GM19328 (cell line): ENCODE data around the gene GYG2.
A peak's percentile ranks its signal among the peaks of the same experiment; 100 is the strongest.
"Not testable (repeated sequence)": the region's sequence is repeated elsewhere in the genome, so short reads cannot be mapped to it uniquely, and the experiment has no call there.

Experiments
- ATAC-seq: cut with Tn5 transposase; IDR thresholded peaks from one replicate; pipeline ENCODE4 v1.9.1; 2021; ENCODE audit warnings: mild to moderate bottlenecking, moderate library complexity; ENCODE audit not compliant: unreplicated experiment

Gene GYG2

DNA sequence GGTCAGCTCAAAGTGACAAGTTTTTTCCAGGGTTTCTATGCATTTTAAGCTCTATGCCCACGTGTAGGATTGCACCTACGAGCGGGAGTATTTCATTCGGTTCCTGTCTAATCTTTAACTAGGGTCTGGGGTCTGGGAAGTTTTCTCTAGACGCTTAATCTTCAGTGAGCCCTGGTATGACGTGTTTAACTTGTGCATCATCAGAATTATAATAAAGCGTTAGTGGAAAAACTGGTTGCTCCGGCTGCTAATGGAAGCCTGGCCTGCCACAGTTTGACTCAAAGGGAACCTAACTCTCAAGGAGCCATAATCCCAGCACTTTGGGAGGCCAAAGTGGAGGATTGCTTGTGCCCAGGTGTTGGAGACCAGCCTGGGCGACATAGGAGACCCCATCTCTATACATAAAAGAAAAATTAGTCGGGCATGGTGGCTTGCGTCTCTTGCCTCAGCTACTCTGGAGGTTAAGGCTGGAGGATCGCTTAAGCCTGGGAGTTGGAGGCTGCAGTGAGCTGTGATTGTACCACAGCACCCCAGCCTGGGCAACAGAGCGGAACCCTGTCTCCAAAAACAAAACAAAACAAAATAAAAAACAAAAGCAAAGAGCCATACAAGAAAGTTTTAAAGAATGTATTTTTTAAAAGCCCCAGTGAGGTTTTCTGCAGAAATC is 70.2 kb downstream of the GYG2 start:
- ATAC-seq: no peak

DNA sequence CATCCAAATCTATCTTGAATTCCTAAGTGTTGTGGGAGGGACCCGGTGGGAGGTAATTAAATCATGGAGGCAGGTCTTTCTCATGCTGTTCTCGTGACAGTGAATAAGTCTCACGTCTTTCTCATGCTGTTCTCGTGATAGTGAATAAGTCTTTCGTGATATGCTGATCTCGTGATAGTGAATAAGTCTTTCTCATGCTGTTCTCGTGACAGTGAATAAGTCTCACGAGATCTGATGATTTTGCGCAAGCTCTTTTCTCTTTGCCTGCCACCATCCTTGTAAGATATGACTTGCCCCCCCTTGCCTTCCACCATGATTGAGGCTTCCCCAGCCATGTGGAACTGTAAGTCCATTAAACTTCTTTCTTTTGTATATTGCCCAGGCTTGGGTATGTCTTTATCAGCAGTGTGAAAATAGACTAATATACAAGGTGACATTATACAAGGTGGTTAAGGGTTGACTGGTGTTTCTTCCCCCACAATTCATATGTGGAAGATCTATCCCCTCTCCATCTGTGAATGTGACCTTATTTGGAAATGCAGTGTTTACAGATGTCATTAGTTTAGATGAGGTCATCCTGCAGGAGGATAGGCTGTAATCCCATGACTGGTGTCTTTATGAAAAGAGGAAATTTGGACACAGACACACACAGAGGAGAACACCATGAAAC is 72.8 kb downstream of the GYG2 start:
- ATAC-seq: no peak

DNA sequence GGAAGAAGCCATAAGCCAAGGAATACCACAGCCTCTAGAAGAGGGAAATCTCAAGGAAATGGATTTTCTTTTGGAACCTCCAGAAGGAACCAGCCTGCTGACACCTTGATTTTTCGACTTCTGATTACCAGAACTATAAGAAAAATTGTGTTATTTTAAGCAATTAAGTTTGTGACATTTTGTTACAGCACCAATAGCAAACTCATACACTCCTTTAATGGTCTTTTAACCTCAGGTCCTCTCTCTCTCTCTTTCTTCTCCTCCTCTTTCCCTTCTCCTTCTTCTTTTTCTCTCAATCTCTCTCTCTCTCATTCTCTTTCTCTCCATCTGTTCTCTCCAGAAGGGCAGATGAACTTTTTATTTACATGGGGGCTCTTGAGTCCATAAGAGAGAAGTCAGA is 74.1 kb downstream of the GYG2 start:
- ATAC-seq: no peak

DNA sequence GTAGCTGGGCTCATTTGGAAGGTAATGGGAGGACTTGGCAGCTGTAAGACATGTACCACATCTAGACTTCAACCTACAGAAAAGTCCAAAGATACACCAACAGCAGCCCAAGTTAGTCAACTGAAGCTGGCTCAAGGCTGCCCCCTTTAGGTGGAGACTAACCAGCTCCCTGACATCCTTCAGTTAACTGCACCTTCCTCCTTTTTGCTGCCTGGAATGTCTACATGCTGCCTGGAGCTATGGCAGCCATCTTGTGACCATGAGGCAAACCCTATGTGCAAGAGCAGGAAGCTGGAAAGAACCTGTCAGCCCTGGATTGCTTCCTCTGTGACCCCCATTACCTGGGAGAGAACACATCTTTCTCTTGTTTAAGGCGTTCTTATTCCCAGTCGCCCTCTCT is 74.6 kb downstream of the GYG2 start:
- no peak for ATAC-seq

DNA sequence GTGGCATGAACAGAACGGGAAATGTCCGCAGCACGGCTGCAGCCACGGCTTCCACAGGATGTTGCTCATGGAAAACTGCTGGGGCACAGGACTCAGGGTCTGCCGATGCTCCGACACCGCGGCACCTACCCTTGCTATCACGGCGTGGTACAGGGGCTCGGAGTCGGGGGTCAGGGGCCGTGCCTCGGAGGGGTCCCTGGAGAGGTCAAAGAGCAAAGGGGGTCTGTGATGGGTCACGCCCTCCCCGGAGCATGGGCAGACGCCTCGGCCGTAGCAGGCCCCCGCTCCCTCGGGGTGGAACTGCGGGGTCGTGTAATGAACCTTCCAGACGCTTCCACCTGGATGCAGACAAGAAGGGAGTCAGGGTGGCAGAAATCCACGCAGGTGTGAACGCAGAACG is 78.6 kb downstream of the GYG2 start:
- no peak for ATAC-seq

DNA sequence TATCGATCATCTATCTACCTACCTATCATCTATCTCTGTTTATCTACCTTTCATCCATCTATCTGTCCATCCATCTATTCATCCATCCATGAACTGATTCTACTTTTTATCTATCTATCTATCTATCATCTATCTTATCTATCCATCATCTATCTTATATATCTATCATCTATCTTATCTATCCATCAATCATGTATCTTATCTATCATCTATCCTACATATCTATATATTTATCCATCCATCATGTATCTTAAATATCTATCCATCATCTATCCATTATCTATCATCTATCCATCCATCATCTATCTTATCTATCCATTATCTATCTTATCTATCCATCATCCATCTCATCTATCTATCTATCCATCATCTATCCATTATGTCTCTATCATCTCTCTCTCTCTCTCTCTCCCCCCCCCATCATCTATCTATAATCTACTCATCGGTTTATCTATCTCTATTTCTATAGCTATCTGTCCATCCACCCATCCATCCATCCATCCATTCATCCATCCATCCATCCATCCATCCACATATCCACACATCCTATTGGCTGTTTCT is 79.5 kb downstream of the GYG2 start:
- no peak for ATAC-seq

DNA sequence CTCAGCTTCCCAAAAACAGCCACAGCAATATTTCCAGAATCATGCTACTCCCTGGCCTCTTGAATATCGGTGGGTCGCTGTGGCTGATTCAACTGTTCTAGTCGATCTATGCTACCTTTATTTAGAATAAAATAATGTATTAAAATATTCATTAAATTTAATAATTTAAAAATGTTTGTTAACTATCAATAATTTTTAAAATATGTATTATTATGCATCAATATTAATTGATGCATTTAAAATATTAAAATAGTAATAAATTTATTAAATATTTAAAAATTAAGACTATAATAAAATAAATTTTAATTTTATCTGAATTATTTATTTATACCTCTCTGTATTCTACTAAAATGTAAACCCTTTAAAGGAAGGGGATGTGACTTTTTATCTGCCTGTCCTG is 81.4 kb downstream of the GYG2 start:
- no peak for ATAC-seq

DNA sequence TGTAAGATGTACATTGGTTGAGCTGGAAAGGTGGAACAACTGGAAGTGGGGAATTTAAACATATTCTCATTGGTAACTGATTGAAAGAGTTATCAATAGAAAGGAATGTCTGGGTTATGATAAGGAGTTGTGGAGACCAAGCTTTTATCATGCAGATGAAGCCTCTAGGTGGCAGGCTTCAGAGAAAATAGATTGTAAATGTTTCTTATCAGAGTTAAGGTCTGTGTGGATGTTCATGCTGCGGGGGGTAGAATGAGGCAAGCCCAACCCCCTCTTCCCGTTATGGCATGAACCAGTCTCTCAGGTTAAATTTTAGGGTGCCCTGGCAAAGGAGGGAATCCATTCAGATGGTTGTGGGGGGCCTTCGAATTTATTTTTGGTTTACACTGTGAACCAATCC is 84.4 kb downstream of the GYG2 start:
- ATAC-seq: no peak

DNA sequence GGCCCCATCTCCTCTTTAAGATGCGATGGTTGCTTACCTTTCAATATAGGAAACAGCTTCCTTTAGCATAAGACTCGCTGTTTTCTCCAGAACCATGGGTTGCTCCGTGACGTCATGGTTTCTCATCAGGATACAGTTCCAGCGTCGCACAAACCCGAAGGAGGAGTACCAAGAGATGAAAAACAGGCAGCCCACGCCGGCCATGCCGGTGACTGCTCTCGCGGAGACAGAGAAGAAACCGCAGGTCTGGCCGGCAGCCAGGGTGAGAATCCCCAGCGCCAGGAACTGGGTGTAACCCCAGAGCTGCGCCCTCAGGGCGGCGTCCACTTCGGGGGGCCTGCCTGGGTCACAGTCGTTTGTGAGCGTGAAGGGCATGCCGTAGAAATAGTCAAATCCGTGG is 89.0 kb downstream of the GYG2 start:
- ATAC-seq: no peak

DNA sequence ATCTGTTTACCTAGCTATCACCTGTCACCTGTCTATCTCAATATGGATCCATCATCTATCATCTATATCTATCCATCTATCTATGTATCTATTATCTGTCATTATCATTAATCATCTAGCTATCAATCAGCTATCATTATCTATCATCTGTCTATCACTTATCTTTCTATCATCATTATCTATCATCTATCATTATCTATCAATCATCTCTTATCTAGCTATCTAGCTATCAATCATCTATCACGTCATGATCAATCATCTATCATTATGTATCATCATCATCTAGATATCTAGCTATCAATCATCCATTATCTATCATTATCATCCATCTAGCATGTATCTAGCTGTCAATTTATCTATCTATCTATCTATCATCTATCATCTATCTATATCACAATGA is 92.5 kb downstream of the GYG2 start:
- ATAC-seq: no peak

DNA sequence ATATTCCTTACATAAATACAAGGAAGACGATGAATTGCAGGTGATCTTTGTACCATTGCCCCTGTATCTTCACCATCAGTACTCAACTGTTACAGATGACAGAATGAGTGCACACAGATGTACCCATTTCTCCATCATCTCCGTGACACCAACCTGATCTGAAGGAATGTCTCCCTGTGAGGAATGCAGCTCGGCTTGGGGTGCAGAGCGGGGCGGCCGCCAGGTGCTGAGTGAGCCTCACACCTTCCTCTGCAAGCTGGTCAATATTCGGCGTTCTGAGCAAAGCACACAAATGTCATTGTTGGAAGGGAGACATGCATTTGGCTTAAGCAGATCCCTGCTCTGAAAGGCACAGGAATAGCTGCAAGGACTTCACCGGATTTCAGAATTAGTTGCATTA is 93.0 kb downstream of the GYG2 start:
- no peak for ATAC-seq

DNA sequence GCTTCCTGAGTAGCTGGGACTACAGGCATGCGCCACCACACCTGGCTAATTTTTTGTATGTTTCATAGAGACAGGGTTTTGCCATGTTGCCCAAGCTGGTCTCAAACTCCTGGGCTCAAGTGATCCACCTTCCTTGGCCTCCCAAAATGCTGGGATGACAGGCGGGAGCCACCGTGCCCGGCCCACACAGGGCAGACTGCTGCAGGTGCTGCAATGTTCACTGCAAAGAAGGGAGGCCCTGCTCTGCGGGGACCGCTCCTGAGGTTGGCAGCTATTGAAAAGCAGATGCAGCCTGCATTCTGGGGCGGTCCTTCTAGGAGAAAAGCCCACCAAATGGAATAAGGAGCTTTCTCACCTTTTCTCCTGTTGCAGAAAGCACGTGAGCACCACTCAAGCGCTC is 95.4 kb downstream of the GYG2 start:
- no peak for ATAC-seq

DNA sequence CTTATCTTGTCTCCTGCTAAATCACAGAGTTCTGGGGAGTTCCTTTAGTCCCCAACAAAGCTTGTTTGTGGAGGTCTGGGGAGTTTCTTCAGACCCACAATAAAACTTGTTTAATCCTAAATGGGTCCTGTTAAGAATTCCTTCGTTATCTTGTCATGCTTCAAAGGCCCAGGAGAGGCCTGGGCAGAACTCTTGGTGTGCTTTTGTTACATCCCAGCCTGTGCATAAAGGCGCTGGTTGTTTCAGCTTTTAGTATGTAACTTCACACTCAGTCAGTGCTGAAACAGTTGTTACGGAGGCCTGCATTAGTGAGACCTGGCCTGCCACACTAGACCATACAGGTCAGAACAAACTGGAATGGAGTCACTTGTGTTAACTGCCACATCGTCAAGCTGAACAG is 97.5 kb downstream of the GYG2 start:
- not testable (repeated sequence) for ATAC-seq

DNA sequence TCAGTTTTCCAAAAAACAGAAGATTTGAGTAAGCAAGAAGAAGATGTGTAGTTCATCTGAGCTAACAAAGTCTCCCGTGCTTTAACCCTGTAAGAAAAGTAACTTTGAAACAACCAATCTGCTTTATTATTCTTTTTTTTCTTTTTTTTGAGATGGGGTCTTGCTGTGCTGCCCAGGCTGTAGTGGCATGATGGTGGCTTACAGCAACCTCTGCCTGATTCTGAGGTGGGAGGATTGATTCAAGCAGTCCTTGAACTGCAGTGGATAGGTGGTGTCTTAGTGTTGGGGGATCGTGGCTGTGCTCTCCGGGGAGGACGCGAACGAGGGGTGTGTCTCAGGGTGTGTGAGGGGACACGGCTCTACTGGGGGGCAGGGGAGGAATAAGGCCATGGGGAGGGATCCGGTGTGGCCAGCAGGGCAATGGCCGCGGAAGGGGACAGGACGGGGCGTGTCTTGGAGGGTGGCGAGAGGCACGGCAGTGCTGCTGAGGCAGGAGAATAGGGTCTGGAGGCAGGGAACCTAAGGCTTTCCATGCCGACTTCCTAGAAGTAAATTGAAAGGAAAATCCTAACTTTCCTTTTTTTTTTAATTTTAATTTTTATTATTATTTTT is 98.0 kb downstream of the GYG2 start:
- no peak for ATAC-seq

DNA sequence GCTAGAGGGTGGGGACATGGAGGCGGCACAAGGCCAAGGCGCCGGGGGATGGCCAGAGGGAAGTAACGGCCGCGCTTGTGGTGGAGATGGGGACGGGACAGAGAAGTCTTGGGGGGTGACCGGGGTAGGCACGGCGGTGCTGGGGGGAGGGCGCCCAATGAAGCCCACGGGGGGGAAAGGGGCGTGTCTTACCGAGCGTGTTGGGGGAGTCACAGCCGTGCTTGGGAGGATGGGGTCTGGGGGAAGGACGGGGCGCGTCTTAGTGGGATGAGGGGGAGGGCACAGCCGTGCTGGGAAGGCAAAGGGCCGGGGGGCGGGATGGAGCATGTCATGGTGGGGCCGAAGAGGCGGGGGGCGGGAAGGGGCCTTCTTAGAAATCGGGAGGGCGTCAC is 99.5 kb downstream of the GYG2 start:
- ATAC-seq: no peak

DNA sequence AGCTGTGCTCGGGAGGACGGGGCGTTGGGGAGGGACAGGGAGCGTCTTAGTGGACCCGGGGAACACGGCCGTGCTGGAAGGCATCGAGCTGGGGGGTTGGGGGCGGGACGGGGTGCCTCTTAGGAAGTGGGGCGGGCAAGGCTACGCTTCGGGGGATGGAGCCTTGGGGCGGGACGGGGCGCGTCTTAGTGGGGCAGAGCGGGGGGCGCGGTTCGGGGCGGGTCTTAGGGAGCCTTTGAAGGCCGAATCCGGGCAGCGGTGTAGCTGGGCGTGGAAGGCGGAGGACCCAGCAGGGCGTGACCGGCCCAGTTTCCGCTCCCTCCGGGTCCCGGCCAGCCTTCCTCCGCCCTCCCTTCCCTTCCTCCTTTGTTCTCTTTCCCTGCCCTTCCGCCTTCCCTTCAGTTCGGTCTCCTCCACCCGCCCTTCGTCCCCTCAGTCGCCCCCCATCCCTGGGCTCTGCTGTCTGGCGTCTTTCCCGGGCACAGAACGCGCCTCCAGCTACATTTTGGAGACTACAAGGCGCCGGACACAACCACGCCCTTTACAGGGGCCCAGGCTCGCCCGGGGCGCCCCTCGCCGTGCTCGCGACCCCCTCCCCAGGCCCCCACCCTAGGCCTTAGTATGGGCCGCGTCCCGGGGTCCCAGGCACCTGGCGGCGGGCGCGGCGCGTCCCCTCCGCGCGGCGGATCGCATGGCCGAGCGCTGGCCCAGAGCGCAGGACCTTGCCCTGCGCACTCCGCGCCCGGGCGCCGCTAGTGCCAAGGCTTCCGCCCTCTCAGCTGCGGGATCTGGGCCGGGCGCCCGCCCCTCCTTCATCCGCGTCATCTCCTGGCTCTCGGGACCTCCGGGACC is 100.1 kb downstream of the GYG2 start, which contains the start of gene ARSD:
Gene ARSD (minus strand): TSS at position 757 of the 852 bp plus-strand sequence. CDS start 64 bp downstream, at position 693.
- ATAC-seq: peak; percentile 91

DNA sequence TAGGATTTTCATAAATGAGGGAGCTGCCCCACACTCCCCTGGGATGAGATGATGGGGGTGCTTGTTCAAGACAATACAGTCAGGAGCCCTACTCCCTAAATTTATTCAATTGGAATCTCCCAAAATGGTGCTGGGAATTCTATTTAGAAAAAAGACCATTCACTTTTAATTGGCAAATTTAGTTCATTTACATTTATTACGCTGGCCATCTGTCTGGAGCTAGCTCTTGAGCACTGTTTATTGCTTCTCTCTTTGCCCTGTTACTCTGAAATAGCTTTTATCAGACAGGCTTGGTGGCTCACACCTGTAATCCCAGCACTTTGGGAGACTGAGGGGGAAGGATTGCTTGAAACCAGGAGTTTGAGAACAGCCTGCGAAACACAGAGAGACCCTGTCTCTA is 102.4 kb downstream of the GYG2 start:
- no peak for ATAC-seq

DNA sequence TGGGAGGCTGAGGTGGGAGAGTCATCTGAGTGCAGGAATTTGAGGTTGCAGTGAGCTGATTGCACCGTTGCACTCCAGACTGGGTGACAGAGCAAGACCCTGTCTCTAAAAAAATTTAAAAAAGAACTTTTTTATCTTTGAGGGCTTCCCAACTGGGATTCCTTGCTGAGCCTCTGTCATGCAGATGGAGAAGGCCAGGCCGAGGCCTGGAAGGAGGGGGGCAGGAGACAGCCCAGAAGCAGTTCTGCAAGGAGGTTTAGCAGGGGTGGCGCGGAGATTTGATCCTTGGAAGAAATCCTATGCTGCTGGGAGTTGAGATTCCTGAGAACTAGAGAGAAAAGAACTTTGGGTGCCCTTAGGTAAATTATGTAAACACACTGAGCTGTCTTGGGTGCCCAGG is 102.9 kb downstream of the GYG2 start:
- no peak for ATAC-seq
